Activated effector memory CD4-positive, alpha-beta T cell treated with Interleukin-2 at 50 U/mL for 16 hours (primary cell): Measurements from ENCODE around the gene RYR3.

ENCODE experiments used
- DNase-seq: peaks from one replicate; pipeline ENCODE4 v3.0.0-alpha.2; 2020

RYR3 gene

GRCh38 chr15:33729653-33730052, 418.9 kb downstream of the RYR3 start:
- DNase-seq: no peak

GRCh38 chr15:33730815-33731214, 420.0 kb downstream of the RYR3 start:
- no peak for DNase-seq

GRCh38 chr15:33735143-33735542, 424.4 kb downstream of the RYR3 start:
- DNase-seq: no peak

DNA sequence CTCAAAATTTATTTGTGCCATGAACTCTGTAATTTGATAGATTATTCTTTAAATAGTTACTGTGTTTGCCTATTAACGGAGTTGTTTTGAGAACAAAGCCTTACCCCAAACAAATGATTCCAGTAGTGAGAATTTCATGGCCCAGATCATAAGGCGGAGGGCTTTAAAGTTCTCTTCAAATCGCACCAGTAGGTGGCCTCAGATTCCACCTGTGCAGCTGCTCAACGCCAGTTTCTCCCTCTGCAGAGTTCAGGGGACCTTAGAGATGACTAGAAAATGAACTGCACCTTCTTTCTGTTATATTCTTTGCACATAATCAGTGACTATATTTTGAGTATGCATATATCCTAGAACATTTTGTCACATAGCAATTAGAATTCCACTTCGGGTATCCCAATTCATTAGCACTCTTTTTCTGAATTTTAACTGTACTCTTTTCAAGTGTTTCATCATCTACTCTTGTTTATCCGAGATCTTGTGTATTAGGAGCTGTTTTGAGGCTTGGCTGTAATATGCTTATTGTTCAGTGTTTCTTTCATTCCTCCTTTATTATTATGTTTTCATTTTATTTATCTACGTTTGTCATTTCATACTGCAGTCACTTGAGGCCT, 425.0 kb downstream of the RYR3 start:
- no peak for DNase-seq

DNA sequence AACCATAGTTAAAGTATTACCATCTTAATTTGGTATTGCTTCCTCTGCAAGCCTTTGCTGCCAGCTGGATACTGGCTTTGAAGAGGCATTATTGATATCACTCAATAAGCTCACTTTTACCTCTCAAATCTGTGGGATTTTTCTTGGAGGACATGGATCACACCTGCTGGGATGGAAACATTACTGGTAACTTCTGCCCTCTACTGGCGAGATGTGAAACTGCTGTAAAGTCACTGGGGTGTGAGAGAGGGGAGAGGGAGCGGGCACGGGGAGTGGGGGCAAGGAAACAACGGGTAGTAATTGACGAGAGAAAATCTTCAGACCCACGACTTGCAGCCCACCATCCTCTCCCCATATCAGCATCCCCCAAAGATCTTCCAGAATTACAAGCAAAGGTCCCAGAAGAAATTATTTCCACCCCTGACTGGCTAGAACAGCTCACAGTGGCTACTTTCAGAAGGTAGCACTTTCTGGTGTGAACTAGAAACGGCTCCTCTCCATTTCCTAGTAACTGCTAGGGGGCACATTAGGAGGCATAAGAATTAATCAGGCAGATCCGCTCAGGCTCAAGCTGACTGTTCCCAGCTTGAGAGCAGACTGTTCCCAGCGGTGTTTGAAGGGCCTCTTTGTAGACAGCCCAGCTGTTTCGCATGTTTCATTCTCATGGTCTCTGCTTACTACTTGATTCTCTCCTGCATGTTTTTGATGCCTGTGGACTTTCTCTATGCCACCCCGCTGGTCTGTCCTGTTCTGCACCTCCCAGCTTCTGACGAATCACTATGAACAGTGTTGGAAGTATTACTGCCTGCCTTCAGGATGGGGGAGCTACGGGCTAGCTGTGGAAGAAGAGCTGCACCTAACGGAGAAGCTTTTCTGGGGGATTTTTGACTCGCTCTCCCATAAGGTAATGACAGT, 427.2 kb downstream of the RYR3 start:
- DNase-seq: no peak

GRCh38 chr15:33738941-33739664, 428.3 kb downstream of the RYR3 start:
- DNase-seq: no peak

DNA sequence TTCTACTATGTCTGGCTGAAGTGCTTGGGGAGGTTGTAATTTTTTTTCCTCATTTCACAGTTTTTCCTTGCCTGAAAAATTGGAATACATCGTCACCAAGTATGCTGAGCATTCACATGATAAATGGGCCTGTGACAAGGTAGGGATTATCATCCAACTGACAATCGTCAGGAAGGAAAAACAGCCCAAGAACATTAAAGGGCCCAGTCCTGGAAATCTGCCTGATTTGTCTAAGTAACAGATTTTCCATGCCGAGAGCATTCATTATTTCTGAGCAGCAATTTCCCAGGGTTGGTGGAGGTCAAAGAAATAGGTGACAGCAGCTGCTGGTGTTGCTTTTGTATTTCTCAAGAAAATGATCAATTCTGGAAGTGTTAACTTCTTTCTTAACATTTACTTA, 431.5 kb downstream of the RYR3 start:
- DNase-seq: no peak

DNA sequence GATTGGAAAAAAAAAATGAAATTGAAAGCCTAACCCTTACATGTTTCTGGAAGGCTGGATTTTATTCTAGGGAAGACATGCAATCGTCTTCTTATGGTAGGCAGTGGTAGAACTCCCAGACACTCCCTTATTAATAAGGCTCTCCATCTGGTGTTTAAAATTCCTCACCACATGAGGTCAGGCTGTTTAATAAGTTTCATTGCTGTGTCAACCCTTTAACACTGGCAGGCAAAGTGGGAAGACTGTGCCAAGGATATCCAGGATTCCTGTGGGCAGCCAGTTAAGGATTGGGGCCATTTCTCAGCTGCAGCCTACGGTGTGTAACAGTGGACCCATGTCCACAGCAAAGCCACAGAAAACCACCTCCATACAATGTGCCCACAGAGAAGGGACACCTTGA, 432.0 kb downstream of the RYR3 start:
- DNase-seq: no peak

- no peak for DNase-seq
Measured at GRCh38 chr15:33746203-33746602, 435.4 kb downstream of the RYR3 start.

DNA sequence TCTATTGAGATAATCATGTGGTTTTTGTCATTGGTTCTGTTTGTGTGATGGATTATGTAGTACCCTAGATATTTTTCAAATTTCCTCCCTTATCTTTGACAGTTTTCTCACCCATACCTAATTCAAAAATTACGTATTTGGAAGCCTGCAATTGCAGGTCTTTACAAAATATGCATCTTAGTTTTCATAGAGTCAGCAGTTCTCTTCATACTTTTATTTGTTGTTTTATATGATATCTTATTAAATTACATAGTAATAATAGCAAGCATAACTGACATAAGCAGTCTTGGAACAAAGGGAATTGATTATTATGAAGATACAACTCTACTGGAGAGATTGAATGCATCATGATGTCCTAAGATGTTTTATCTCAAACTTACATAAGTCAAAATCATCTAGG, 442.2 kb downstream of the RYR3 start:
- no peak for DNase-seq

DNA sequence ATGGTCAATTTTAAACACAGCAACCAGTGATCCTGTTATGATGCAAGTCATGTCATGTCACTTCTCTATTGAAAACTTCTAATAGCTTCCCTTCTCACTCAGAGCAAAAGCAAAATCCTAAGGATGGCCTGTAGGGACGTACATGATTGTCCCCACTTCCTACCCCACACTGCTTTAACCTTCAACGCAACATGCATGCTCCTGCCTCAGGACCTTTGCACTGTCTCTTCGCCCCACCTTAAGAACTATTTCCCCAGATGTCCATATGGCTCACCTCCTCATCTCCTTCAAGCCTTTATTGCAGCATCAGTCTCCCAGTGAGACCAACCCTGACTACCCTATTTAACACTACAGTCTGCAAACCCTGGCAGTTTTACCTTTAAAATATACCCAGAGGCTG, 443.5 kb downstream of the RYR3 start:
- no peak for DNase-seq

DNA sequence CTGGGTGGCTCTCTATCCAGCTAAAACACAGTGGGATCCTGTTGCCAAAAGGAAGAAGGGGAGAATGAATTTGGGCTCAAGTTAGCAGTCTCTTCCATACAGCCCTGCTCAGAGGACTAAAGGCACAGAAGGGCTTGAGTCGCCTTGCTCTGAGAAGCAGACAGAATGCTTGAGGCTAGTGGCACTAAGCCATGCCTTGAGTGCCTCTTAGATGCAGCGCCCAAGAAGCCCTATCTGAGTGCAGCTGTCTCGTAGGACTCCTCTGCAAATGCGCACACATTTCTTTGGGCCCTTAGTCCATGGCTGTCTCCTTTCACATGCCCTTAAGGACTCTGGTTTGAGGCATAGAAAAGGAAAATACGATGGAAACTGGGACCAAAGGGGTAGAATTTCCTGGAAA, 446.2 kb downstream of the RYR3 start:
- no peak for DNase-seq

DNA sequence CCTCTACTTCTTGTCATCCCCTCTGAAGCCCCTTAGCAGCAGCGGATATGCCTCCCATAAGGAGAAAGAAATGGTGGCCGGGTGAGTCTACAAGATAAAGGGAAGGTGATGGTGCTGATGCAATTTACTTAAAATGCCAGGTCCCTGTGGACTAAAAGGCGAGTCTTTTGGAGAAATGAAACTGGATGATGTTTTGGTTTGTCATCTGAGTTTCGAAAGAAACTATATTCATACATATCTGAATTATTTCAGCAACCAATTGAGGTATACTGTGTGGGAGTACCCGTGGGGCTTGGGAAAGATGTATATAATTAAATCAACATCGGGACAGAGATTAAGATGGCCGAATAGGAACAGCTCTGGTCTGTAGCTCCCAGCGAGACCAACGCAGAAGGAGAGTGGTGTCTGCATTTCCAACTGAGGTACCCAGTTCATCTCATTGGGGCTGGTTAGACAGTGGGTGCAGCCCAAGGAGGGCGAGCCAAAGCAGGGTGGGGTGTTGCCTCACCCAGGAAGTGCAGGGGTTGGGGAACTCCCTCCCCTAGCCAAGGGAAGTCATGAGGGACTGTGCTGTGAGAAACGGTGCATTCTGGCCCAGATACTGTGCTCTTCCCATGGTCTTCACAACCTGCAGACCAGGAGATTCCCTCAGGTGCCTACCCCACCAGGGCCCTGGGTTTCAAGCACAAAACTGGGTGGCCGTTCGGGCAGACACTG, 446.9 kb downstream of the RYR3 start:
- no peak for DNase-seq

DNA sequence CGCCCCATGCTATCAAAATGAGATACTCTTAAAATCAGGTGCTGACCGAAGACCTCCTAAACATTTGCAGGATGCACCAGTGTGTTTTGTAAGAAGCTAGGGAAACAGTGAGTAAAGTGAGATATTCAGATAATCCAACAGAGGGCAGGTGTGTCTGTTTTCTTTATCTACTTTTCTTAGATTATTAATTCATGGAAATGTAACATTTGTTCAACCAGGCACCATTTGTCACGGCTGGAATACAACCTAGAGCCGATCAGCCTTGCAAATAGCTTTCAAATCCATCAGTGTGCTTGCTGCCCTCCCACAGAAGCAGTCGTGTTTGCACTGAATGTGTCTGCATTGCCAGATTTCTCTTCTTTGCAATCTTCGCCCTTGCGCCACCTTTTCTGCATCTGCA, 455.6 kb downstream of the RYR3 start:
- DNase-seq: no peak

DNA sequence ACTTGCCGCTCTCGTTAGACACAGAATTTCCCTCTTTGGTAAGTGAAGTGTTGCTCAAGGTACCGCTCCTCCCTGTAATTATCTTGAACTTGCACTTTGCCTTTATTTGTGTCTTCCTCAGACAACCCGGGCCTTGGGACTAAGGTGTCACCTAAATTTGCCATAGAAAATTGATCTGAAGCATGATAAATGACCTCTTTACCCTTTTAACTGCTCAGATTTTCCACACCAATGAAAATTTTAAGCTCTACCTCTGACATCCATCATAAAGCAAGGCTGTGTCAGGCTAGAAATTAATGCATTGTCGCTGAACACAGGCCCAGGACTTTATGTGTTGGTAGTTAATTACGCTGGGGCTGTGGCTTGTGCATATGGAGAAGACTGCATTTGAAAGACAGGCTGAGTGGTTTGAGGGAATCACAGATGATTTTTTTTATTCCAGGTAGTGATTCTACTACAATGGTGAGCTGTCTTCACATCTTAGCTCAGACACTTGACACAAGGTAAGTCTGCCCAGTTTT, 458.0 kb downstream of the RYR3 start:
- DNase-seq: no peak

- no peak for DNase-seq
Measured at GRCh38 chr15:33773969-33774368, 463.2 kb downstream of the RYR3 start.

DNA sequence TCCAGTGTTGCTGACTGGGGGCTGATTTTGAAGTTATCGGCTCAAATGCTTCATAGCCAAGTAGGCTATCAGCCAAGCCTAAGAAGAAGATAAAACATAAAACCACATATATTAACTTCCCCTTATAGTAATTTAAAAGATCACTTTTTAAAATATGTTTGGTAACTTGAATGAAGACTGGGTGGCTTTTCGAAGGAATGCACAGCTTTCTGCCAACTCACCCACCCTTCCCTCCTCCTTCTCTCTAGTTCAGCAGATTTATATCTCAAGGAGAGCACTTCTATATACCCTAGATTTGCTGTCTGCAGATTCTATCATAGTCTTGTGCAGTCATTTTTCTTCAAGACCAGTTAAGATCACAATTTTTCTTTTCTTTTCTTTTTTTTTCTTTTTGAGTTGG, 468.1 kb downstream of the RYR3 start:
- no peak for DNase-seq

GRCh38 chr15:33780011-33780768, 469.4 kb downstream of the RYR3 start:
- no peak for DNase-seq

DNA sequence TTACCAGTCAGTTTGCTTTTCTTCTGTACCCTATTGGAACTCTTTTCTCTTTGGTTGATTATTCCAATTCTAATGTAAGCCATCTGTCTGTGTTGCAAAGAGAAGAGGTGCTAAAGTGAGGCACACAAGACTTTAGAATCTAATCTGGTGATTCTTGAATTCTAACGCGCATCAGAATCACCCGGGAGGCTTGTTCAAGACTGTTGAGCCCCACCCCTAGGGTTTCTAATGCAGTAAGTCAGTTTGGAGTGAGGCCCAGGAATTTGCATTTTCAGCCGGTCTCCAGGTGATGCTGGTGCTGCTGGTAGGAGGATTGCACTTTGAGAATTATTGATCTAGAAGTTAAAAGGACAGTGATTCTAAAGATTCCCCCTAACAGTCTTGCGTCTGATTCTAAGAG, 472.2 kb downstream of the RYR3 start:
- DNase-seq: no peak

DNA sequence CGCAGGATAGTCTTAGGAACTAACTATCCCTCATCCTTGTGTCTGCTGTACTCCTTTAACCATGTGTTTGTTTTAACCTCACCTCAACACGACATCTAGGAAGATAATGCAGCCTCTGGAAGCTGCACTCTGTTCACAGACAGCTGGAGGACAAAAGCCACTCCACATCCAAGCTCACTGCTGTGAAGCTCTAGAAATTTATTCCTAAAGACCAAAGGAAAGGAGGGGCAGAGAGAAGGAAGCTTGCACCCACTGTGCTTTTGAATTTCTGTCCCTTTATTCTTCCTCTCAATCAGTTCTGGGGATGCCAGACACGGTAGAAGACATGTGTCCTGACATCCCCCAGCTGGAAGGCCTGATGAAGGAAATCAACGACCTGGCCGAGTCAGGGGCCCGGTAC, 474.6 kb downstream of the RYR3 start:
- DNase-seq: no peak

GRCh38 chr15:33788906-33789540, 478.3 kb downstream of the RYR3 start:
- no peak for DNase-seq

DNA sequence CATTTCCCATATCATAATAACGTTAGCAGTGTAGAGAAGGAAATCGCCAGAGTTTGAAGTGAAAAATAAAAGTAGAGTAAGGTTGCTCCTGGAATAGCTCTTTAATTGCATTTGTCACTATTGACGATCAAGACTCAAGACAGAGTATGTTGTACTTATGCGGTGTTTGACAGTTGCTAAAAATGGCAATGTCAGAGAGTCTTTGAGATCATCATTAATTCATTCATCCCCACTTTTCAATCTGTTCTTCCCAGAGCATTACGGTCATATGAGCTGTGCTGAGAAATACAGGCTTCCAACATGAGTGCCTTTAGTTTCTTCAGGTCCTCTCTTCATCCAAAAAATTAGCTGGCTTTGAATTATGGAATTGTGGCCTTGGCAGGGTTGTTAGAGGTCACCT, 483.7 kb downstream of the RYR3 start:
- no peak for DNase-seq
